HG03565 (cell line): Measurements from ENCODE around the gene TMA7B.
"Not testable (repeated sequence)": the region's sequence is repeated elsewhere in the genome, so short reads cannot be mapped to it uniquely, and the experiment has no call there.

Experiments used
- ATAC-seq: cut with Tn5 transposase; IDR thresholded peaks from one replicate; pipeline ENCODE4 v1.9.1; 2021; ENCODE audit warnings: mild to moderate bottlenecking, moderate library complexity; ENCODE audit not compliant: unreplicated experiment

The TMA7B gene

DNA sequence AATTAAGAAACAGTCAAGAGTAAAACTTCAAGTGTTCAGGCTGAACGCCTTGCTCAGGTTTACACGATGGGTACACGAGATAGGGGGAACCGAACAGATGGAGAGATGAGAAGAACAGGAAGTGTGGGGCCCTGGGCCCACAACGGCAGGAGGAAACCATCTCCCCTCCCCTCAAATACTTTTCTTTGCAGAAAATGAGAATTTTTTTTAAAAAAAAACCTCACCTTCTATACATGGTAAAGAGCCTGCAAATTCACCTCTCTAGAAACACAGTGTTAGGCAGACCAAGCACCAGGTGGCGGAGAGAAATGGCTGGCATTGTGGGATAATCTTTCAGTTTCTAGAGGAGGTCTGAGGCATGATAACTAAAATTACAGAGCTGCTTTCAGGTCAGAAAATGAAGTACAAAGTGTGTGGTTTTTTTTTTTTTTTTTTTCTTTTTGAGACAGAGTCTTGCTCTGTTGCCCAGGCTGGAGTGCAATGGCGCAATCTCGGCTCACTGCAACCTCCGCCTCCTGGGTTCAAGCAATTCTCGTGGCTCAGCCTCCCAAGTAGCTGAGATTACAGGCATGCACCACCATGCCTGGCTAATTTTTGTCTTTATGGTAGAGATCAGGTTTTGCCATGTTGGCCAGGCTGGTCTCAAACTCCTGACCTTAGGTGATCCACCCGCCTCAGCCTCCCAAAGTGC lies 8.4 kb upstream of the TMA7B start:
- ATAC-seq, result not testable (repeated sequence)

DNA sequence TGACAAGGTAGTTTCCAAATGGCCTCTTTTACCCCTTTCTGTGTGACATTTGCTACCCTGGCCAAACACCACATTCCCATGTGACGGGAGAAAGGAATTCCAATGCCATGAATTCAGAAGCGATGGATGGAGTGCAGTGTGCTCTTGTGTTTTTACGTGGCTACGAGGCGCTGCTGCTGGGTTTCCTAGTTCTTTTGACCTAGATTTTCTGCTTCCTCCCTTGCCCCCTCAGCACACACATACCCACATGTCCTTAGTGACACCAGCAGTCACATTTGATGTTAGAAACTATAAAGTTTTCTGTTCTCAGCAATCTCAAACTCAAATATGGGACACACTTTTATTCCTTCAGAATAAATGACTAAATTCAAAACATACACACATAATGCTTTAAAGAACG lies 7.8 kb upstream of the TMA7B start:
- ATAC-seq, result no peak

DNA sequence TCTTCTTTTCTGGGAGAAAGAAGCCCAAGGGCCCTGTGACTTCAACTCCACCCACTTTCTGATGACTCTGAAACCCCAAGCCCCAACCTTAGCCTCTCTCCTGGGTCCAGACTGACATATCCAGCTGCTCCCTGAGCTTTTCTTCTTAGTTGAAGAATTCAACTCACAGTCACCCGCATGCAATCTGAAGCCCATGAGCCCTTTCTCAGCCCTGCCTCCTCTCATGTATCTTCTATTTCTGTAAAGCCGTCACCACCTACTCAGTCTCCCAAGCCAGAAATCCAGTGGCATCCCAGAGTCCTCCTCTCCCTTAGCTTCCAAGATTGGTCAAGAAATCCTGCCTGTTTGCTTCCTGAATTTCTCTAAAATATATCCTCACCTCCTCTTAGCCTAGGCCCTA lies 7.1 kb upstream of the TMA7B start:
- no peak for ATAC-seq

DNA sequence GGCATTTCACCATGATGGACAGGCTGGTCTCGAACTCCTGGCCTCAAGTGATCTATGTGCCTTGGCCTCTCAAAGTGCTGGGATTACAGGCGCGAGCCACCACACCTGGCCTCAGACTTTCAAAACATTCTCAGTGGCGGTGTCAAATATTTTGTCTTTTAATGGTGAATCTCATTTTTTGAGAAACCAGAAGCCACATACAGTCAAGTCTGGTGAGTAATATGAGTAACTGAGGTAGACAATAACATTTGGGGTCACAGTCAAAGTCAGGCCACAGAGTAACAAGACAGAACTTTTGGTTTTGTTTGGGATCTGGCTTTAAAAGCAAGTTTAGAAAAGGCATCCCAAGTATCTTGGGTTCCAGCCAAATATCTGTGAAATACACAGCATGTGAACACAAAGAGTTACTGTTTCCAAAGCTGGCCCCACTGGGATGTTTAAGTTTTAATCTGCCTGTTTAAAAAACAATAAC lies 5.6 kb upstream of the TMA7B start:
- no peak for ATAC-seq

DNA sequence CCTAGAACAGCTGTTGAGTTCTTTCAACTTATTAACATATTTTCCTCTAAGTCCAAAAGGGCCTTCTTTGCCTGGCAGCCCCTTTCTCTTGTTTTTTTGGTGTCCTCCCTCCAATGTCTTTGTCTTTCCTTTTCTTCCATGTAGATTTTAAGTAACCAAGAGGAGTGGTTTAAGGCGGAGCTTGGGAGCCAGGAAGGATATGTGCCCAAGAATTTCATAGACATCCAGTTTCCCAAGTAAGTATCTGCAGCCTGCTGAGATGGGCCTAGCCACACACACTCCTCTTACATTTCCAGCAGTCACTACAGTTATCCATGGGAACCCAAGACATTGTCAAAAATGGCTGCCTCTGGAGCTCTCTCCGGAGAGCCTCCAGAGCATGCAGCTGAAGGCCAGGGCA lies 4.5 kb upstream of the TMA7B start:
- ATAC-seq, result no peak

DNA sequence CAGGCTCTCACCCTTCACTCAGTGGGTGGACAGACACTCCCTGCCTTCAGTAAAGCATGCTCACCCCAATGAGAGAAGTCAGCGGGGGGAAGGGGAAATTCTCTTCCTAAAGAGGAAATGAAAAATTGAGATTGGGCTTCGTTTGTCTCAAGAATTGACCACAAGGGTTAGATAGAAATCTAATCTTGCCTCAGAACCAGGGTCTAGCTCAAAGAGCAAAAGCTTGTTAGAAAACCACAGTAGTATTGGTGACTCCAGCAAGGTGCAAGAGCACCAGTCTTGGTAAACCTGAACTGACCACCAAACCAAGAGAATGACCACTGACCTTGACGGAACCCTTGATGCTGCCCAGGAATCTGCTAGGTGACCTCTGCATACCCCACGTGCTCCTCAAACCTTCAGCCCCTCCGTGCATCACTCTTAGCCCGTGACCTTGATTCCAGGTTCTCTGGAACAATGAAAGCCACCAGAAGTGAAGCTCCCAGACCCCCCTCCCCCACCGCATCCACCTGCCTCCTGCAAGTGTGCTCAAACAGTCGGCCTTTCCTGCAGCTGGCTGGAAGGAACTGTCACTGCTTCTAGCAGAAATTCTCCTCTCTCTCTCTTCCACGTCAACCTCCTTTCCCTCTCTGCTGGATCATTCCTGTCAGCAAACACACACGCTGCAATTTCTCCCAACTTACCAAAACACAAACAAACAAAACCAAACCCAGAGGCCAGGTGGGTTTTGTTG lies 3.1 kb upstream of the TMA7B start:
- ATAC-seq, result no peak

DNA sequence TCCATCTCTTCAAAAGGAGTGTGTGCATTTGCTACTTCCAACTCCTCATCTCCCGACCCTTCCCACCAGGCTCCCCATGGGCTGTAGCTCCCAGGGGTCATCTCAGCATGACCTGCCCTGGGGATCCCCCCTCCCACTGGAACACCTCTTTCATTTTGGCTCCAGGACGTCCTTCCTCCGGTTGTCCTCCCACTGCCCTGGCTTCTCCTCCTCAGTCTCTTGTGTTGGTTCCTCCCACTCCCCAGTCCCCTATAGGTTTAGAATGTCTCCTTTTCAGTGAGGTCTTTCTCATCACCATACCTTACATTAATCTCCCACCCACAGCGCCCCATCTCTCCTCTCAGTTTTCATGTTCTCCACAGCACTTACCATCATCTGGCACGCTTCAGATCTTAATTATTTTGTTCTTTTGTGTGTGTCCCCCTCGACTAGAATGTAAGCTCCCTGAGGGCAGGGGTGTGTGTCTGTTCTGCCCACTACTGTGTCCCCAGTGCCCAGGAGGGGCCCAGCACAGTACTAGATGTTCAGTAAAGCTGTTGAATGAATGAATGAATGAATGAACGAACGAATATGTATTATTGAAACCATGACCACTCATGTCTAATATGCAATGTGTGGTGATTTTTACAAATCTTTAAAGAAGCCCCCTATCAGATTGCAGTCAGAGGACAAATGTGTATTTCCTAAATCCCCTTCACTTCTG lies 2.0 kb upstream of the TMA7B start:
- ATAC-seq, result no peak

DNA sequence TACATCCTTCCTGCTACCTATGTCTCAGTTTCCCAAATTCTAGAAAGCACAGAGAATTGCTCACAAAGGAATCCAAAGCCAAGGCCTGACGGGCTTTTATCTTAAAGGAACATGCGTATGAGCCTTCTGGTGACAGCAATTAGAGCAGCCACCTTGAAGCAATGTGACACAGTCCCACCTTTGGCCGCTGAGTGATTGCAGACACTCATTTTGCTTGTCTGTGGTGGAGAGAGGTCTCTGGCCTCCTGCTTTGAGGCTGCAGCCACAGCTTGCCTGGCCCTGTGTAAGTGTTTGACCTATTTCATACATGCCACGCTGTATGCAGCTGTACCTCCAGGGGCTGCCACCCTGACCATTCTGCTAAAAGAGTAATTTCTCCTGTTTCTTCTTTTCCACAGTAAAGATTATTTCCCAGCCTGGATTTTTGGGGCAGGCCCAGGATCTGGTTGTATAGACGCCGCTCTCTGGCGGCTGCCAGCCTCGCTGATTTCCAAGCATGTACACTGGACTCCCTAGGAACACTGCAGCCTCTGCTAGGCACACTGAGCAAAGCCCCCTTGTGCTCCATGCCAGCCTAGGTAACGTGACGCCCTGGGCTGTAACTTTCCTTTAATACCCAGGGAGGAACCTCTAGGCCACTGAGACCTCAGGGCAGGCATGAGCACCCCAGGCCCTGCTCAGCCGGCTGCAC lies 1.1 kb upstream of the TMA7B start:
- ATAC-seq, result no peak

DNA sequence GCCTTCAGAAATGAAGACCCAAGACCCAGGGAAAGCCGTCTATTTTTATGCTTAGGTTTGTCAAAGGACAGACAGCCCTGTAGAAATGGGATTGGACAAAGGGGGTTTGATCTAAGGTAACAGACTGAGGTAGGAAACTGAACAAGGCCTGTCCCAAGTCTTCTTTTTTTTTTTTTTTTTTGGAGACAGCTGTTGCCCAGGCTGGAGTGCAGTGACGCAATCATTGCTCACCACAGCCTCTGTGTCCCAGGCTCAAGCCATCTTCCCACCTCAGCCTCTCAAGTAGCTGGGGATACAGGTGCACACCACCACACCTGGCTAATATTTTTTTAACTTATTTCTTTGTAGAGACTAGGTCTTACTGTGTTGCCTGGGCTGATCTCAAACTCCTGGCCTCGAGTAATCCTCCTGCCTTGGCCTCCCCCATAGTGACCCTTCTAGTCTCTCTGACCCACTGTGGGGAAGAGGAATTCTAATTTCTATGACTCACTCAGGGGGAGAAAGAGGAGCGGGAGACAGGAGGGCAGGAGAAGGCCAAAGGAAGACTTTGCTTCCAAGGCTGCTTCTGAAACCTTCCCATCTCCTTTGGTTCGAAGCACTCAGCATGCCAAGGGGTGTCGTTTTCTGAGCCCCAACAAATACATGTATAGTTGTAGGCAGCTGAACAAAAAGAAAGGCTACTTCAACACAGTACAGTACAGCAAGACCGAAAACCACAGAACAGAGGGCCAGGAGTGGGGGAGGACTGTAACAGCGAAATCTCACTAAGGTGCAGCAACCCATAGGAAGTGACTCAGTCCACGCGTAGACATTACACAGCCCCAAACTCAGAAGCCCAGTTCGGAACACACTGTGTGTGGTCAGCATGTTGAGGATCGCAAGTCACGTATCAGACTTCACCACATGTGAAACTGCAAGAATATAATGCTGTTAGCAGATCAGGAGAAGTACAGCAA lies 872 bp downstream of the TMA7B start:
- peak; percentile 80 for ATAC-seq

DNA sequence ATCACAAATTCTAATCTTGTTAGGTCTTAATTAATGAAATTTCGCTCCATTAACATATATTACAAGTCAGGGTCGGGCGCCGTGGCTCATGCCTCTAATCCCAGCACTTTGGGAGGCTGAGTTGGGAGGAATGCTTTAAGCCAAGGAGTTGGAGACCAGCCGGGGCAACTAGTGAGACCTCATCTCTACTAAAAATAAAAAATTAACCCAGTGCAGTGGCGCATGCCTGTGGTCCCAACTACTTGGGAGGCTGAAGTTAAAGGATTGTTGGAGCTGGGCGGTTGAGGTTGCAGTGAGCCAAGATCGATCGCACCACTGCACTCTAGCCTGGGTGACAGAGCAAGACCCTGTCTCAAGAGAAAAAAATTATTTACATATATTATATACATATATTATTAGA lies 1.9 kb downstream of the TMA7B start:
- no peak for ATAC-seq

DNA sequence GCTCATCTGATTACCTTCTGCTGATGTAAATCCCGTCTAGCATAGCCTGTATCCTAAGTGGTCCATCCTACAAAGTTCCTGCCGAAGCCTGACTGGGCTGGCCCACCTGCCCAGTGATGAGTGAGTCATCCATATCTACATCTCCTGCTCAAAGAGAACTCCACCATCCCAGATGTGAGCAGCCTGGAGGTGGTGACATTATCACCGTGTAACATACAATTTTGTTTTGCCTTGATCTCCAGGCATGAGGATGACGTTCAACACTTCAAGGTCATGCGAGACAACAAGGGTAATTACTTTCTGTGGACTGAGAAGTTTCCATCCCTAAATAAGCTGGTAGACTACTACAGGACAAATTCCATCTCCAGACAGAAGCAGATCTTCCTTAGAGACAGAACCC lies 5.6 kb downstream of the TMA7B start:
- ATAC-seq, result no peak

DNA sequence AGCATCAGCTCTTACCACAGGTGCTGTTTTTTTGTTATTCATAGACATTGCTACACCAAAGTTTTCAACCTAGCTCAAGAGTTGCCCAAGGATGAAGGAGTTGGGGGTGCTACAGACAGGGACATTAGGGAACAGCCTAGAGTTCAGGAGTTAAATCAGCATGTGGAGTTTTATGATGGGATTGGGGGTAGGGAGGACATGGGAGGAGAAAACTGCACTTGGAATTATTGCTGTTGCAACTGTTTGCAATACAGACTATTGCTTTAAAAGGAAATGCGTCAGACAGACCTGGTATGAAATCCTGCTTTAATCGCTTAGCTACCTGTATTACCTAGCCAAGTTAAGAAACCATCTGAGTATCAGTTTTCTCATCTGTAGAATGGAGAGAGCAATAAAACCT lies 6.3 kb downstream of the TMA7B start:
- ATAC-seq, result no peak

DNA sequence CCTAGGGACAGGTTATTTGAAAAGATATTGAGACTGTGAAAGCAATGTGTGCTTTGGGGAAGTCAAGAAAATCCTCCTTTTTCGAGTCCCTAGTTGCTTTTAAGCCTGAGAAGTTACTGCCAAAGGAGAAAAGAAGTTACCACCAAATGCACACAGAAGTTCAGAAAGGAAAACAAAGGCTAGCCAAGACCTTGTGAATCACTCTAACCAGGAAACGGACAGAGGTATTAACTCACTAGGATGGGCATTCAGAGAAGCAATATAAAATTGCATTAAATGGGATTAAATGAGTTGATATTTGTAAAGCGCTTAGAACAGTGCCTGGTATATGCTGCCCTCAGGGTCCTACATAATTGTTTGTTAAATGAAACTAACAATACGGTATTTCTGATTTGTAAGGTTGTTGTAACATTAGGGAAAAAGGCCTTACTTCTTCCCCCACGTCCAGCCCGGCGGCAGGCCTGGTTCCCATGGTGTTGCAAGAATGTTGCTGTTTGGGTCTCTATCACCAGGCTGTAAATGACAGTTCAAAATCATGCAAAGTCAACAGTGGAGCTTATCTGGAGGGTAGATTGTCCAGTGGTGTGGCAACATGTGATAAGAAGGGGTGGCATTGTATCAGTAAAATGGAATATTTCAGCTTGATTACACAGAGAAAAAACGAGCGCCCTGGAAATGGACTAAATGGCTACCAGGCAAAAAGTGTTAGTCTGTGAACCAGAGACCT lies 7.1 kb downstream of the TMA7B start:
- no peak for ATAC-seq

DNA sequence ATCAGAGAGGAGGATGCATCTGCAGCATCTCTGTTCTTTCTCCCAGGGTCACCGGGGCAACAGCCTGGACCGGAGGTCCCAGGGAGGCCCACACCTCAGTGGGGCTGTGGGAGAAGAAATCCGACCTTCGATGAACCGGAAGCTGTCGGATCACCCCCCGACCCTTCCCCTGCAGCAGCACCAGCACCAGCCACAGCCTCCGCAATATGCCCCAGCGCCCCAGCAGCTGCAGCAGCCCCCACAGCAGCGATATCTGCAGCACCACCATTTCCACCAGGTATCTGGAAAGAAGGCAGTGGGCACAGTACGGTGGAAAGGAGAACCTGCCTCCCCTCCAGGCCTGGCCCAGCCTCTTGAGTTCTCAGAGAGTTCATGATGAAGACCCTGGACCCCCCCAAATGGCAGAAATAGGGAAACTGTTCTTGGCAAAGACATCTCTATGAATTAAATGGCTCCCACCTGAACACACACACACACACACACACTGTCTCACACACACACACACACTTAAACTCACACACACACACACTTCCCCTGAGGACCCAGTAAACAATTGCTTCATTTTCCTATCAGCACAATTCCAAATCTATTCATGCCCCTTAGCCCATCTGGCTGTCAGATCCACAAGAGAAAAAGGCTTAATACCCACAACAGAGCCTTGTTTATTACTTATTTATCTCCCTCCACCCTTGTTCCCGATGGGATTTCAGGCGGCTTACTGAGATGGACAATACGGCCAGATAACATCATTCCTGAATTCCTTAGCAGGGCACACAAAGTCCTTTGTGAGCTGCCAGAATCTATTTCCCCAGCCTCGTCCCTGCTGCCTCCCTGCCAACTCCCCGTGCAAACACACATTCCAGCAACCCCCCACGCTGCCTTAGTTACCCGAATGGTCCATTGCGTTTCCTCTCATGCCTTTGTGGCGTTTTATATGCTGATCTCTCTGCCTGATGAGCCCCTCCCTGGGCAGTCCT lies 8.1 kb downstream of the TMA7B start:
- ATAC-seq, result no peak

DNA sequence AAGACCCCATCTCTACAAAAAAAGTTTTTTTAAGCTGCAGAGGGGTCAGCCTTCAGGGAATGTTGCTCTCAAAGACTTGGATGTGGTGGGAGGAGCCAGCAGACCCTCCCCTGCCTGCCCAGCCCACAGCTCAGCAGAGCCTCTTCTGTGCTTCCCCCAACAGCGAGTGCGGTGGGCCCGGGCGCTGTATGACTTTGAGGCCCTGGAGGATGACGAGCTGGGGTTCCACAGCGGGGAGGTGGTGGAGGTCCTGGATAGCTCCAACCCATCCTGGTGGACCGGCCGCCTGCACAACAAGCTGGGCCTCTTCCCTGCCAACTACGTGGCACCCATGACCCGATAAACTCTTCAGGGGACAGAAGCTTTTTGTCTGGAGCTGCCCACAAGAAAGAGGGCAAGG lies 10.5 kb downstream of the TMA7B start:
- ATAC-seq, result no peak

DNA sequence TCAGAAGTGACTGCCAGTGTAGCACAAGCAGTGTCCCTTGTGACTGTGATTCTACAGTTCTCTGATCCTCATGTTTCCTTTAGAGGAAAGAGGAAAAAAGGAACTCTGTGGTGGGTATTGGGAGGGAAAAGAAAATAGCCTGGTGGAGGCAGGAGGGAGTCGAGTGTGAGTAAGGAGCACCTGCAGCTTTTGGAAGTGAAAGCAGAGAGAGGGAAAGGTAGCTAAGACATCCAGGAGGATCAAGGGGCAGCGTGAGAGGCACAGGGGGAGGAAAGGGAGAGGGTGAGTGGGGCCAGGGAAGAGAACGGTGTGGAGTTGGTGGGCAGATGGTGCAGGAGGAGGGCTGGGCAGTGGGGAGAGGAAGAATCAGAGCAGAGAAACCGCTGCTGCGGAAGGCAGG lies 12.4 kb downstream of the TMA7B start:
- ATAC-seq, result no peak

DNA sequence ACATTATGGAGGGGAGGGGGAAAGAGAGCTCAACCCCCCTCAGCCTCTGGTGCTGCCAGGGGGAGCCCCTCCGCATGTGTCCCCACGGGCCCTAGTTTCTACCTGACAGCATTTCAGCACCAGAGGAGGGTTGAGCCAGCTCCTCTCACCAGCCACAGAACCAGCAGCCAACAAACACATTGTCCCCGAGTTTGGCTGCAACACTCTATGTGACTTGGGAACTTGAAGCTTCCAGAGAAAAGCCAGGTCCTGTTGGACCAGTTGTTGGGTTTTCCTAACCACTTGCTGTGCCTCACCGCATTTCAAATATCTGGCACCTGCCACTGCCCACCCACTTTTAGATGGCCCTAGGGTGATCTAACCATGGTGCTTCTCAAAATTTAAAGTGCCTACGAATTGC lies 13.5 kb downstream of the TMA7B start:
- no peak for ATAC-seq

DNA sequence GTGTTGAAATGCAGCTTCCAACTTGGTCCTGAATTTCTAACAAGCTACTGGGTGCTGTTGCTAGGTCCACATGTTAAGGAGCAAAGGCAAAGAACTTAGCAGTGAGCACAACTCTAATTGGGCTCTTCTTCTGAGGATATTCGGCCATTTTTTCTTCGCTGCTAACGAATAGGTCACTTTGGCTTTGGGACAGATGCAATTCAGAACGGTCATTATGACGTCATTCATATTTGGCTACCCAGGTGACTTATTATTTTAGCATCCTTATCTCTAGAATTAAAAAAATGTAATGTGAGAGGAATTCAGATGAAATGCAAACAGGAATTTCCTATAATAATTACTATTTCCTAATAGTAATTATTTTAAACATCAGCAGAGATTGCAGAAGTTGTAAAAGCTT lies 13.9 kb downstream of the TMA7B start:
- ATAC-seq, result no peak
